H1 (cell line): Measurements from ENCODE around the gene BEST1. TPM values are rescaled to one million over a fixed set of nuclear protein-coding genes. Genes with fewer than 3 reads are reported as not detected.

Source experiments
- CTCF ChIA-PET: fragments of 300-600 bp; sonication (Branson Sonifier 250); formaldehyde crosslinking; loops from one replicate; lab custom pipeline; 2021; ENCODE audit not compliant: partially characterized antibody; lab: Charles Lee
- POLR2A ChIA-PET: fragments of 300-600 bp; sonication (Branson Sonifier 250); formaldehyde crosslinking; loops from one replicate; lab custom pipeline; 2021; ENCODE audit warnings: inconsistent platforms; ENCODE audit not compliant: partially characterized antibody; lab: Charles Lee
- DNase-seq, 2 experiments: peaks; one replicate each; pipeline versions ENCODE4 v3.0.0 to v3.0.0-alpha.2; 2010 to 2022; ENCODE audit warnings: low spot score in 2 of 2, low read depth in 1 of 2, mixed read lengths in 1 of 2
- FAIRE-seq: peaks from 2 replicates; lab custom pipeline; 2011; peaks lifted over from hg19 to GRCh38; lab: Jason Lieb, UNC
- H2AFZ ChIP-seq: 2 replicates; pipeline ENCODE4 v1.8.1; 2012; ENCODE audit warnings: low read length, inconsistent platforms
- H2AK5ac ChIP-seq: 2 replicates; pipeline ENCODE4 v1.6.1; 2013; ENCODE audit warnings: low read depth, low read length
- H2BK120ac ChIP-seq: replicated peaks from 2 replicates; pipeline ENCODE3; 2013; ENCODE audit warnings: low read depth, low read length, inconsistent platforms
- H2BK12ac ChIP-seq: 2 replicates; pipeline ENCODE4 v1.6.1; 2013; ENCODE audit warnings: low read depth, low read length
- H2BK15ac ChIP-seq: 2 replicates; pipeline ENCODE4 v1.6.1; 2013; ENCODE audit warnings: low read length
- H2BK20ac ChIP-seq: 2 replicates; pipeline ENCODE4 v1.6.1; 2013; ENCODE audit warnings: low read length
- H2BK5ac ChIP-seq: 2 replicates; pipeline ENCODE4 v1.6.1; 2013; ENCODE audit warnings: low read depth, low read length
- H3K14ac ChIP-seq: 2 replicates; pipeline ENCODE4 v1.6.1; 2013; ENCODE audit warnings: inconsistent platforms; ENCODE audit not compliant: insufficient read length
- H3K18ac ChIP-seq: 2 replicates; pipeline ENCODE4 v1.6.1; 2013; ENCODE audit warnings: low read length; ENCODE audit errors: extremely low read depth
- H3K23ac ChIP-seq: 2 replicates; pipeline ENCODE4 v1.6.1; 2013; ENCODE audit warnings: inconsistent platforms; ENCODE audit not compliant: insufficient read length
- H3K23me2 ChIP-seq: 2 replicates; pipeline ENCODE4 v1.6.1; 2013; ENCODE audit warnings: low read depth, low read length
- H3K27ac ChIP-seq: 2 replicates; pipeline ENCODE4 v1.6.1; 2011; ENCODE audit warnings: low read depth, low read length, inconsistent platforms
- H3K27me3 ChIP-seq, 4 experiments: replicated peaks in 1 of 4; 1 replicate in 1 of 4; 2 replicates in 3 of 4; pipeline versions ENCODE4 v1.6.1 to v1.8.1; 2011 to 2013; ENCODE audit warnings: low read length in 3 of 4, mild to moderate bottlenecking in 3 of 4, inconsistent platforms in 2 of 4, mixed read lengths in 2 of 4, moderate library complexity in 1 of 4; ENCODE audit not compliant: control insufficient read depth in 3 of 4, insufficient read depth in 3 of 4; ENCODE audit errors: extremely low read depth in 1 of 4
- H3K36me3 ChIP-seq, 4 experiments: 2 replicates each; pipeline versions ENCODE4 v1.6.1 to v1.8.1; 2011 to 2013; ENCODE audit warnings: mild to moderate bottlenecking in 4 of 4, low read length in 3 of 4, moderate library complexity in 2 of 4, control low read depth in 1 of 4, inconsistent platforms in 1 of 4; ENCODE audit not compliant: insufficient read depth in 4 of 4, control insufficient read depth in 2 of 4
- H3K4ac ChIP-seq: replicated peaks from 2 replicates; pipeline ENCODE3; 2013; ENCODE audit warnings: low read length, low read depth, mixed read lengths, inconsistent platforms; ENCODE audit not compliant: insufficient read length
- H3K4me1 ChIP-seq, 4 experiments: replicated peaks in 1 of 4; 1 replicate in 1 of 4; 2 replicates in 3 of 4; pipeline versions ENCODE4 v1.6.1 to v1.8.1; 2011 to 2013; ENCODE audit warnings: low read length in 3 of 4, inconsistent platforms in 2 of 4, mixed read lengths in 1 of 4; ENCODE audit not compliant: insufficient read depth in 4 of 4, control insufficient read depth in 3 of 4
- H3K4me2 ChIP-seq, 2 experiments: 2 replicates each; pipeline versions ENCODE4 v1.6.1 to v1.8.1; 2011 to 2013; ENCODE audit warnings: low read depth in 2 of 2, low read length in 2 of 2, control low read depth in 1 of 2, inconsistent platforms in 1 of 2, mild to moderate bottlenecking in 1 of 2; ENCODE audit not compliant: insufficient read depth in 1 of 2
- H3K4me3 ChIP-seq, 4 experiments: fragments of 200-600, 300-600 bp in 1 of 4; sonication (generic), shearing (Covaris generic), sonication (Bioruptor Twin) in 1 of 4; 2 replicates each; pipeline versions ENCODE4 v1.5.1 to v1.8.1; 2011 to 2016; ENCODE audit warnings: low read length in 4 of 4, low read depth in 3 of 4, control low read depth in 2 of 4, inconsistent platforms in 2 of 4, mild to moderate bottlenecking in 2 of 4, mixed read lengths in 1 of 4, moderate library complexity in 1 of 4; ENCODE audit not compliant: insufficient read depth in 2 of 4; ENCODE audit errors: extremely low read depth in 1 of 4
- H3K56ac ChIP-seq: replicated peaks from 2 replicates; pipeline ENCODE3; 2013; ENCODE audit warnings: low read depth, mild to moderate bottlenecking, mixed read lengths, low read length, inconsistent platforms; ENCODE audit not compliant: insufficient read length
- H3K79me1 ChIP-seq: 2 replicates; pipeline ENCODE4 v1.6.1; 2013; ENCODE audit warnings: low read depth, low read length, control low read depth
- H3K79me2 ChIP-seq, 2 experiments: 2 replicates each; pipeline versions ENCODE4 v1.6.1 to v1.8.1; 2012 to 2013; ENCODE audit warnings: low read length in 2 of 2, mild to moderate bottlenecking in 2 of 2, inconsistent platforms in 1 of 2; ENCODE audit not compliant: insufficient read depth in 2 of 2, control insufficient read depth in 1 of 2
- H3K9ac ChIP-seq, 4 experiments: replicated peaks in 1 of 4; 1 replicate in 1 of 4; 2 replicates in 3 of 4; pipeline versions ENCODE4 v1.6.1 to v1.8.1; 2011 to 2013; ENCODE audit warnings: low read depth in 3 of 4, low read length in 3 of 4, control low read depth in 2 of 4, mild to moderate bottlenecking in 2 of 4, moderate library complexity in 2 of 4, inconsistent platforms in 1 of 4; ENCODE audit errors: extremely low read depth in 1 of 4
- H3K9me3 ChIP-seq, 2 experiments: 2 replicates each; pipeline versions ENCODE4 v1.6.1 to v1.8.1; 2012 to 2013; ENCODE audit warnings: mild to moderate bottlenecking in 2 of 2, moderate library complexity in 2 of 2, control low read depth in 1 of 2, inconsistent platforms in 1 of 2, low read depth in 1 of 2, low read length in 1 of 2, mixed read lengths in 1 of 2; ENCODE audit not compliant: insufficient read depth in 2 of 2
- H4K20me1 ChIP-seq, 2 experiments: replicated peaks in 1 of 2; 2 replicates each; pipeline versions ENCODE3 to v1.8.1; 2011 to 2013; ENCODE audit warnings: inconsistent platforms in 2 of 2, low read length in 2 of 2, mild to moderate bottlenecking in 1 of 2; ENCODE audit not compliant: insufficient read depth in 2 of 2, control insufficient read depth in 1 of 2
- H4K5ac ChIP-seq: 2 replicates; pipeline ENCODE4 v1.6.1; 2013; ENCODE audit warnings: low read length, low read depth, mixed read lengths, inconsistent platforms; ENCODE audit not compliant: insufficient read length
- H4K8ac ChIP-seq: 2 replicates; pipeline ENCODE4 v1.8.0; 2013; ENCODE audit warnings: mild to moderate bottlenecking, moderate library complexity, low read length, inconsistent platforms; ENCODE audit not compliant: insufficient read depth; ENCODE audit errors: extremely low read depth
- H4K91ac ChIP-seq: replicated peaks from 2 replicates; pipeline ENCODE3; 2013; ENCODE audit warnings: low read length, mixed read lengths, inconsistent platforms; ENCODE audit not compliant: insufficient read length
- BACH1 ChIP-seq: IDR thresholded peaks from 2 replicates; pipeline ENCODE4 v1.6.1; 2012; ENCODE audit warnings: low read length, improper control_type of control experiment
- CHD2 ChIP-seq: IDR thresholded peaks from 2 replicates; pipeline ENCODE4 v1.6.1; 2012; ENCODE audit warnings: low read length, improper control_type of control experiment
- CREB1 ChIP-seq: IDR thresholded peaks from 2 replicates; pipeline ENCODE4 v1.6.1; 2012; ENCODE audit warnings: inconsistent platforms
- EP300 ChIP-seq, 2 experiments: IDR thresholded peaks; 1 replicate in 1 of 2; 2 replicates in 1 of 2; pipeline ENCODE4 v1.6.1; 2011 to 2012; ENCODE audit warnings: low read depth in 2 of 2, low read length in 2 of 2, mild to moderate bottlenecking in 2 of 2, borderline replicate concordance in 1 of 2, inconsistent platforms in 1 of 2, moderate library complexity in 1 of 2
- FOSL1 ChIP-seq: IDR thresholded peaks from 2 replicates; pipeline ENCODE4 v1.6.1; 2011; ENCODE audit warnings: mild to moderate bottlenecking, low read depth, low read length, moderate library complexity; ENCODE audit not compliant: insufficient read depth
- JUN ChIP-seq: IDR thresholded peaks from 2 replicates; pipeline ENCODE4 v1.6.1; 2011; ENCODE audit warnings: low read depth, mild to moderate bottlenecking, improper control_type of control experiment, low read length
- JUND ChIP-seq: IDR thresholded peaks from 2 replicates; pipeline ENCODE4 v1.6.1; 2011; ENCODE audit warnings: mild to moderate bottlenecking, improper control_type of control experiment, low read length
- KDM4A ChIP-seq: IDR thresholded peaks from one replicate; pipeline ENCODE4 v1.7.1; 2012; ENCODE audit warnings: low read depth, mild to moderate bottlenecking, moderate library complexity, low read length, inconsistent platforms; ENCODE audit not compliant: severe bottlenecking
- RAD21 ChIP-seq, 2 experiments: IDR thresholded peaks in 1 of 2; conservative IDR thresholded peaks in 1 of 2; 2 replicates each; pipeline ENCODE4 v1.6.1; 2011; ENCODE audit warnings: low read depth in 2 of 2, low read length in 2 of 2, improper control_type of control experiment in 1 of 2, inconsistent platforms in 1 of 2, mild to moderate bottlenecking in 1 of 2, moderate library complexity in 1 of 2
- RXRA ChIP-seq: IDR thresholded peaks from 2 replicates; pipeline ENCODE4 v1.6.1; 2011; ENCODE audit warnings: low read depth, mild to moderate bottlenecking, low read length, moderate library complexity; ENCODE audit not compliant: insufficient read depth
- SAP30 ChIP-seq: fragments of 300-600 bp; sonication (generic); IDR thresholded peaks from 2 replicates; pipeline ENCODE4 v1.7.1; 2012; ENCODE audit warnings: low read length, moderate library complexity, mild to moderate bottlenecking, inconsistent platforms; ENCODE audit not compliant: insufficient read depth, insufficient replicate concordance
- SIN3A ChIP-seq, 2 experiments: IDR thresholded peaks in 1 of 2; conservative IDR thresholded peaks in 1 of 2; 2 replicates each; pipeline ENCODE4 v1.6.1; 2011 to 2012; ENCODE audit warnings: low read length in 2 of 2, improper control_type of control experiment in 1 of 2, low read depth in 1 of 2, mild to moderate bottlenecking in 1 of 2
- TBP ChIP-seq: IDR thresholded peaks from 2 replicates; pipeline ENCODE4 v1.6.1; 2011; ENCODE audit warnings: low read depth, low read length, improper control_type of control experiment
- TCF12 ChIP-seq: IDR thresholded peaks from 2 replicates; pipeline ENCODE4 v1.6.1; 2011; ENCODE audit warnings: low read depth, mild to moderate bottlenecking, low read length
- polyA plus RNA-seq, 7 experiments: library from polyadenylated mRNA; depleted of rRNA in 3 of 7; stranded (reverse) in 5 of 7; unstranded in 2 of 7; fragments of >200 nt in 5 of 7; fragments of 200-250 nt in 2 of 7; gene quantifications; 1 replicate in 5 of 7; 2 replicates in 1 of 7; 4 replicates in 1 of 7; pipeline versions ENCODE4 v1.2.1 to v1.2.3, GENCODE V29; 2011 to 2013; ENCODE audit warnings: missing spikeins in 2 of 7, mixed read lengths in 2 of 7
- total RNA-seq: library from RNA; stranded (reverse); fragmentation: NEBNext Ultra II Directional; extraction: Animal tissue kit (Norgen Biotek cat#: 25700); gene quantifications from 2 replicates; pipeline ENCODE4 v1.2.1, GENCODE V29; 2021

The BEST1 gene
- total and polyA plus RNA-seq, 2 of the 8 experiments (the other 6 are each of a cell fraction or from before 2014, with no cell fraction given) = 0.22 to 0.62 TPM

DNA sequence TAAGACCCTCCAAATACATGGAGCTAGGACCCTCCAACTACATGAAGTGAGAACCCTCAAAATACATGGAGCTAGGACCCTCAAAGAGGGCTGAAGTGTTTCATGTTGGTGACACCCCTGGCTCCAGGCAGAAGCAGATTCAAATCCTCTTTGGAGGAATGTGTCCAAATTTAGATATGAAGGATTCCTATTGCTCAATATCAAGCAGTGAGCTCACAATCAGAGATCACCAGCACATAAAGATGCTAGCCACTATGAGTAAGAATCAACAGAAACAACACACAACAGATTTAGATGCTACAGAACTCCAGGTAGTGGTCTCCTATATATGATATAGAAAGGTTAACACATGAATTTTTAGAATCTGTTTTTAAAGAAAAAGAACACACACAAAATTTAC lies 21.5 kb upstream of the BEST1 start:
- no peak overlapping the region for H2BK12ac ChIP-seq
- no peaks in the 10 kb centered on the region for H3K27me3 ChIP-seq
- no peaks in the 10 kb centered on the region for H3K79me1 ChIP-seq
- FAIRE-seq (no peak), DNase-seq (no peak)
- no peak overlapping the region for H3K14ac ChIP-seq
- H3K79me2 ChIP-seq = no peaks in the 10 kb centered on the region
- no peak overlapping the region for H2BK15ac ChIP-seq
- H3K4me1 ChIP-seq = peaks cover 0 to 10% (median 7%) of the 10 kb centered on the region in 4 experiments; a peak in 6 of 7 replicates
- no peak overlapping the region for H3K4me2 ChIP-seq
- H4K8ac ChIP-seq = no peak overlapping the region
- H4K20me1 ChIP-seq = no peaks in the 10 kb centered on the region
- H4K91ac ChIP-seq = no peak overlapping the region
- H3K23ac ChIP-seq = no peak overlapping the region
- no peak overlapping the region for H2BK5ac ChIP-seq
- H3K4ac ChIP-seq = no peak overlapping the region
- no peak overlapping the region for H3K27ac ChIP-seq
- no peak overlapping the region for H3K18ac ChIP-seq
- H3K23me2 ChIP-seq = no peaks in the 10 kb centered on the region
- no peak overlapping the region for H3K9ac ChIP-seq
- no peak overlapping the region for H3K4me3 ChIP-seq
- H2AK5ac ChIP-seq = no peak overlapping the region
- no peaks in the 10 kb centered on the region for H3K36me3 ChIP-seq
- 0 out of 4 replicates have a peak, but pooled peaks cover 3 to 5% of the 10 kb centered on the region in 2 experiments for H3K9me3 ChIP-seq
- no peak overlapping the region for H2AFZ ChIP-seq
- ChIA-PET CTCF (interaction anchor here (0.7 to 5.4 kb wide), 14 partner anchors 8 to 463 kb away, joined by 3 to 45 read pairs (median 5); partner anchors contain the start of gene ASRGL1), POLR2A (interaction anchor here (0.7 to 0.9 kb wide), 3 partner anchors 14 to 21 kb away, joined by 3 read pairs; no protein-coding TSS in a partner anchor)
- no peak overlapping the region for H3K56ac ChIP-seq
- H4K5ac ChIP-seq = no peak overlapping the region
- no peak overlapping the region for H2BK20ac ChIP-seq
- no peak overlapping the region for H2BK120ac ChIP-seq
- TF ChIP-seq TCF12 (no peak), SAP30 (no peak), BACH1 (no peak), CHD2 (no peak), TBP (no peak), RXRA (no peak), KDM4A (no peak), JUND (no peak), SIN3A (conservative IDR thresholded peaks at IDR 0.05 in 1 of 2, IDR thresholded peaks at IDR 0.05 in 1 of 2; ENCODE audit: low read depth in 1 of 2, low read length in 2 of 2) (no peak), EP300 (IDR thresholded peaks at IDR 0.05; ENCODE audit: borderline replicate concordance in 1 of 2, low read depth in 2 of 2, low read length in 2 of 2) (no peak), JUN (no peak), FOSL1 (no peak), RAD21 (IDR thresholded peaks at IDR 0.05 in 1 of 2, conservative IDR thresholded peaks at IDR 0.05 in 1 of 2; ENCODE audit: low read depth in 2 of 2, low read length in 2 of 2) (no peak), CREB1 (no peak)
